ENCODE measurements around the gene PILRA.

- TF ChIP-seq CTCF (IDR thresholded peaks at IDR 0.05) (no peak), POLR2A (IDR thresholded peaks at IDR 0.05) (no peak)
These were observed 17.2 kb downstream of the PILRA start for GRCh38 chr7:100390286-100391009.

Data from tibial nerve (tissue), 3 donors.